Gastroesophageal sphincter (tissue), 4 donors: ENCODE measurements around the gene FHIT. TPM values are rescaled to one million over a fixed set of nuclear protein-coding genes. Genes with fewer than 3 reads are reported as not detected.

Experiments used
- ATAC-seq: fragments of 150-250 bp; one replicate; pipeline ENCODE4 v1.9.1; 2016; ENCODE audit warnings: mild to moderate bottlenecking, moderate library complexity
- H3K27ac ChIP-seq, 4 donors: fragments of 200-600 bp; sonication (generic) in 3 of 4; 1 replicate in 3 of 4; 2 replicates in 1 of 4; pipeline ENCODE4 v1.5.1; 2016 to 2019
- H3K27me3 ChIP-seq: fragments of 200-600 bp; sonication (generic); one replicate; pipeline ENCODE4 v1.5.1; 2019
- H3K36me3 ChIP-seq, 2 donors: fragments of 200-600 bp; sonication (generic); one replicate each; pipeline ENCODE4 v1.5.1; 2019; ENCODE audit warnings: control low read depth in 1 of 2
- H3K4me1 ChIP-seq, 3 donors: fragments of 200-600 bp; sonication (generic); 1 replicate in 2 of 3; 2 replicates in 1 of 3; pipeline ENCODE4 v1.5.1; 2016 to 2019; ENCODE audit warnings: control low read depth in 2 of 3
- H3K4me3 ChIP-seq, 2 donors: fragments of 200-600 bp; sonication (generic); one replicate each; pipeline ENCODE4 v1.5.1; 2019; ENCODE audit warnings: mild to moderate bottlenecking in 1 of 2, moderate library complexity in 1 of 2
- H3K9me3 ChIP-seq, 3 donors: fragments of 200-600 bp; sonication (generic); one replicate each; pipeline ENCODE4 v1.5.1; 2017 to 2019; ENCODE audit warnings: control low read depth in 2 of 3
- EP300 ChIP-seq: sonication (generic); formaldehyde crosslinking; IDR thresholded peaks from one replicate; pipeline ENCODE4 v1.6.1; 2017; ENCODE audit warnings: antibody characterized with exemption, mild to moderate bottlenecking
- POLR2A ChIP-seq, 2 donors: fragments of 450-650 bp; IDR thresholded peaks; one replicate each; pipeline ENCODE4 v1.6.1; 2017; ENCODE audit warnings: antibody characterized with exemption in 2 of 2, mild to moderate bottlenecking in 2 of 2, moderate library complexity in 1 of 2
- POLR2AphosphoS5 ChIP-seq: sonication (generic); formaldehyde crosslinking; IDR thresholded peaks from one replicate; pipeline ENCODE4 v1.6.1; 2017; ENCODE audit warnings: antibody characterized with exemption
- WGBS, 2 donors: methylation state at CpG; one replicate each; pipeline ENCODE4 v1.1.5; 2018; ENCODE audit warnings: low coverage in 1 of 2; 5-methylcytosine and 5-hydroxymethylcytosine counted together
- total RNA-seq, 4 donors: library from RNA; depleted of rRNA; stranded (reverse); fragments of >200 nt; gene quantifications; one replicate each; pipeline ENCODE4 v1.1.0, GENCODE V29; 2016
- TF ChIP-seq, protein P1 (sequence below), 4 experiments: fragments of 200-600 bp in 2 of 4; fragments of 450-650 bp in 2 of 4; sonication (generic) in 1 of 4; IDR thresholded peaks; one replicate each; pipeline ENCODE4 v1.5.1; 2017 to 2019; ENCODE audit warnings: antibody characterized with exemption in 4 of 4, mild to moderate bottlenecking in 2 of 4, moderate library complexity in 2 of 4

FHIT gene
- total RNA-seq, 4 donors from 2014 or later, result 1.4 to 7.3 (median 3.9) TPM

DNA sequence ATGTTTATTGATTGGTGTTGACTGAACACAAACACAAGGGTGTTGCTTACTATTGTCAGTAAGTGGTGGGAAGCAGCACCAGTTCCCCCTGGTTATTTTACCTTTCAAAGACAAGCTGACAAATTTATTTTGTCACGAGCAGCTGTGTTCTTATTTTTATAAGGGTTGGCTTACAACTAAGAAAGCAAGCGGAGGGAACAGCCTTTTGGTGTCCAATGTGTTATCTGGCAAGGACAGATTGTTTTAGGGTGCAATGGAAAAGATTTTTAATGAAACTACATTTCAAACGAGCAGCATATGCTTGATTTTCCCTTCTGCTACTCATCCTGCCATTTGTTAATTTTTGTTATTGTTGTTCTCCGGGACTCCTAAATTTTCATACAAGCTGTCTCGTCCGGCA lies 1280.9 kb downstream of the FHIT start:
- H3K4me3 ChIP-seq, result no peak overlapping the region
- no peaks in the 10 kb centered on the region for H3K9me3 ChIP-seq
- H3K27ac ChIP-seq, result no peak overlapping the region
- no peak for ATAC-seq
- TF ChIP-seq, protein P1, sequence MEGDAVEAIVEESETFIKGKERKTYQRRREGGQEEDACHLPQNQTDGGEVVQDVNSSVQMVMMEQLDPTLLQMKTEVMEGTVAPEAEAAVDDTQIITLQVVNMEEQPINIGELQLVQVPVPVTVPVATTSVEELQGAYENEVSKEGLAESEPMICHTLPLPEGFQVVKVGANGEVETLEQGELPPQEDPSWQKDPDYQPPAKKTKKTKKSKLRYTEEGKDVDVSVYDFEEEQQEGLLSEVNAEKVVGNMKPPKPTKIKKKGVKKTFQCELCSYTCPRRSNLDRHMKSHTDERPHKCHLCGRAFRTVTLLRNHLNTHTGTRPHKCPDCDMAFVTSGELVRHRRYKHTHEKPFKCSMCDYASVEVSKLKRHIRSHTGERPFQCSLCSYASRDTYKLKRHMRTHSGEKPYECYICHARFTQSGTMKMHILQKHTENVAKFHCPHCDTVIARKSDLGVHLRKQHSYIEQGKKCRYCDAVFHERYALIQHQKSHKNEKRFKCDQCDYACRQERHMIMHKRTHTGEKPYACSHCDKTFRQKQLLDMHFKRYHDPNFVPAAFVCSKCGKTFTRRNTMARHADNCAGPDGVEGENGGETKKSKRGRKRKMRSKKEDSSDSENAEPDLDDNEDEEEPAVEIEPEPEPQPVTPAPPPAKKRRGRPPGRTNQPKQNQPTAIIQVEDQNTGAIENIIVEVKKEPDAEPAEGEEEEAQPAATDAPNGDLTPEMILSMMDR (IDR thresholded peaks at IDR 0.05), result no peak
- TF ChIP-seq POLR2A (IDR thresholded peaks at IDR 0.05), result no peak
- no peak for TF ChIP-seq POLR2AphosphoS5
- no peak for TF ChIP-seq EP300
- H3K27me3 ChIP-seq, result no peaks in the 10 kb centered on the region
- H3K36me3 ChIP-seq, result no peaks in the 10 kb centered on the region
- H3K4me1 ChIP-seq, result no peaks in the 10 kb centered on the region
- WGBS, 2 donors, result 53 to 63% methylated on average over 6 of the region's 6 CpGs

DNA sequence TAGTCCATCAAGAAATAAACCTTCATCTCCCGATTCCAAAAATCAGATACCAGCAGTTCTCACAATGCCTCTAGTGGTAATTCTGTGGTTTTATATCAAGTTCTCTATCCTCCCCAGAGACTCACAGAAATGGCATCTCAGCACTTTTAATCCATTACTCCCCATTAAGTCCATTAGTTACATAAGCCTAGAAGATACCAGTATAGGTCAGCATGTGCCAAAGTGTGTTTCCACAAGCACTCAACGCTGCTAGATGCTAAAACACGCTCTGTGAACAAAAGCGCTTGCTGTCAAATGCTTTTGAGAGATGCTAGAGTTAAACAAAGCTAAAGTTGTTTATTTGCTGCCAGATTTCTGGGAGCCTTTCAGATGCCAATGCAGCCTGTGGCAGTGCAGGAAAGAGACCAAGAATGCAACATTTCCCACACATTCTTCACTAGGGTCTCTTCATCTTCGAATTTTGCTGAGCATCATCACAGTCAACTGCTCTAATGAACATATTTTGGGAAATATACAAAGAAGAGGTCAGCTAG lies 1282.7 kb downstream of the FHIT start:
- no peaks in the 10 kb centered on the region for H3K27me3 ChIP-seq
- H3K4me3 ChIP-seq, result no peak overlapping the region
- 73 to 76% methylated on average over 4 to 5 of the region's 5 CpGs for WGBS, 2 donors
- no peak overlapping the region for H3K27ac ChIP-seq
- no peaks in the 10 kb centered on the region for H3K9me3 ChIP-seq
- H3K36me3 ChIP-seq, result no peaks in the 10 kb centered on the region
- no peak for TF ChIP-seq EP300
- no peaks in the 10 kb centered on the region for H3K4me1 ChIP-seq
- no peak for ATAC-seq

DNA sequence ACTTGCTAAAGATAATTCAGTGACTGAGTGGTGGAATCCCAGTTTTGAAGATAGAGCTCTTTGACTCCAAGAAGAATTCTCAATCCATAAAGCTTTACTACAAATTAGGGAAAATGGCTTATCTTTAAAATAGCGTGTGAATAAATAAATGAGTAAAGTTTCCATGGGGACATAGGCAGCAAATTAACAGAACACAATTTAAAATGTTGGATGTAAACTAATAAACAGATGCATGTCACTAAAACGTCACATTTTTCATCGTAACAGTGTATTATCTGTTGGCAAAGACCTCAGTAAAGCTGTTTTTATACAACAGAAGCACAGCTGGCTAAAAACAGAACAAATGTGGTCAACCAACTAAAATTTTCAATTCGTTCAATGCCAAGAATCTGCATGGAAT lies 1287.6 kb downstream of the FHIT start:
- Histone ChIP-seq H3K36me3 (no peaks in the 10 kb centered on the region), H3K4me3 (no peak overlapping the region), H3K27ac (no peak overlapping the region), H3K4me1 (no peaks in the 10 kb centered on the region), H3K27me3 (no peaks in the 10 kb centered on the region), H3K9me3 (no peaks in the 10 kb centered on the region)
- TF ChIP-seq POLR2AphosphoS5 (no peak), POLR2A (IDR thresholded peaks at IDR 0.05) (no peak), EP300 (no peak)
- TF ChIP-seq, protein P1 (IDR thresholded peaks at IDR 0.05), result no peak
- ATAC-seq, result no peak
- WGBS, 2 donors, result 27 to 56% methylated on average over 4 of the region's 4 CpGs

DNA sequence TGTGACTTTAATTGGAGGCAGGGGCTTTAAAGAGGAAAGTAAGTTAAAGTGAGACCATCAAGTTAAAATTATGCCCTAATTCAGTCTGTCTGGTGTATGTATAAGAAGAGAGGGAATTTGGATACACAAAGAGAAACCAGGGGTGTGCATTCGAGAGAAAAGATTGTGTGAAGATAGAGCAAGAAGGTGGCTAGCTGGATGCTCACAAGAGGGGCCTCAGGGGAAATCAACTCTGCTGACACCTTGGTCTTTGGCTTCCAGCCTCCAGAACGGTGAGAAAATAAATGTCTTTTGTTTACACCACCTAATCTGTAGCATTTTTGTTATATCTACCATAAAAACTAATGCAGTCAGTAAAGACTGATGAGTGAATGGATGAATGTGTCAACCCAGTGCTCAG lies 1294.1 kb downstream of the FHIT start:
- H3K4me1 ChIP-seq, result no peaks in the 10 kb centered on the region
- no peaks in the 10 kb centered on the region for H3K27me3 ChIP-seq
- no peak for ATAC-seq
- no peaks in the 10 kb centered on the region for H3K36me3 ChIP-seq
- TF ChIP-seq POLR2AphosphoS5, result no peak
- TF ChIP-seq, protein P1 (IDR thresholded peaks at IDR 0.05), result no peak
- TF ChIP-seq EP300, result no peak
- TF ChIP-seq POLR2A (IDR thresholded peaks at IDR 0.05), result no peak
- WGBS, 2 donors, result 68 to 82% methylated on average over 2 of the region's 2 CpGs
- H3K9me3 ChIP-seq, result no peaks in the 10 kb centered on the region
- no peak overlapping the region for H3K4me3 ChIP-seq
- no peak overlapping the region for H3K27ac ChIP-seq

DNA sequence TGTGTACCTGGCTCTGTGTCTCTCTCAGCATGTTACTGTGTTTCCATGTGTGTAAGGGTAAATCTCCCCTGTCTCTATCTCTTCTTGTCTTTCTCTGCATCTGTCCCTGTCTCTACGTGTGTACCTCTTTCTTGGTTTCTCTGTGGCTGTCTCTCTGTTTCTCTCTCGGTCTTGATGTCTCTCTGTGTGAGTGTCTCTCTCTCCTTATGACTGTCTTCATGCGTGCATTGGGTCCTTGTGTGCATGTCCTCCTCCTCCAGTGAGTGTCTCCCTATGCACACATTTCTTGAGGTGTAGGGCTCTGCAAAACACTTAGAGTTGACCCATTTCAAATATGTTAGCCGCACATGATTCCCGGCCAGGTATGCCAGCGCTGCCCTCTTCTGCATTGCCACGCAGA lies 1298.1 kb downstream of the FHIT start:
- WGBS, 2 donors, result 96 to 100% methylated on average over 4 to 7 of the region's 7 CpGs

More for the DNA sequence above, 1298.1 kb downstream of the FHIT start:
- ATAC-seq, result no peak
- no peaks in the 10 kb centered on the region for H3K36me3 ChIP-seq
- H3K4me1 ChIP-seq, result no peaks in the 10 kb centered on the region
- no peak overlapping the region for H3K4me3 ChIP-seq
- TF ChIP-seq POLR2A (IDR thresholded peaks at IDR 0.05) (no peak), POLR2AphosphoS5 (no peak), EP300 (no peak)
- TF ChIP-seq, protein P1 (IDR thresholded peaks at IDR 0.05), result no peak
- H3K9me3 ChIP-seq, result no peaks in the 10 kb centered on the region
- no peaks in the 10 kb centered on the region for H3K27me3 ChIP-seq
- H3K27ac ChIP-seq, result no peak overlapping the region
